ENCODE data around the gene TUB. TPM values are rescaled to one million over a fixed set of nuclear protein-coding genes. Genes with fewer than 3 reads are reported as not detected.

Gene TUB
- total and polyA plus RNA-seq, 2 of the 13 experiments (the other 11 are each of a cell fraction or from before 2014, with no cell fraction given): 4.3 to 5.6 TPM

DNA sequence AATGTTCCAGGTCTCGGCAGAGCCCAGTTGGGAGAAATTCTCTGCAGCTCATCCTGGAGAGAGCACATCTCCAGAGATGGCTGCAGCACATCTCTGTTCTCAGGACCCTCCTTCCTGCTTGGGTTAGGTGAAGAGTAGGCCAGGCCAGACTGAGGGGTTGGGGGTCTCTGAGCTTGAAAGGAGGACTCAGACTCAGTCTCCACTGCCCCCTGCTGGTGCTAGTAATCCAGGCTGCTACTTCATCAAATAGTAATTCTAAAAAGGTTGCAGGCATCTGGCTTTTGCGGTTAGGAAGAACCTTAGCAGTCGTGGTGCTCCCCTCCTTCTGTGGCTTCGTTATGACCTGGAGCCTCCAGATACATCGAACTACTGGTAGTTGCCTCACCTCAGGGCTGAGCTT is 9.7 kb downstream of the TUB start:
- WGBS (ENCODE audit: low lambda C conversion rate): 37% methylated on average over 5 of the region's 5 CpGs
- ATAC-seq (no peak; the same call in 2 of the 3 replicates), FAIRE-seq (peak; percentile 15), DNase-seq (ENCODE audit: low spot score) (peak; percentile 20)
- no peak overlapping the region for H3K4me3 ChIP-seq (replicated peaks in 1 of 3; ENCODE audit: insufficient read depth in 1 of 3, low read depth in 2 of 3, low read length in 3 of 3)
- no peaks in the 10 kb centered on the region for H3K27me3 ChIP-seq (ENCODE audit: control insufficient read depth in 1 of 2, insufficient read depth in 2 of 2, low read length in 2 of 2)
- no TSS peak for BruUV-seq (replicated peaks)
- intact Hi-C loops (cut with micrococcal nuclease; ENCODE audit: unreplicated experiment) (loop anchor here (10.0 kb wide), 1 partner anchor 196 kb away; no protein-coding TSS in a partner anchor), in situ Hi-C loops (cut with HindIII; ENCODE audit: extremely low pct_ligation_motif_present, low pct_unique_long_range_greater_than_20kb) (loop anchor here (10.0 kb wide), 1 partner anchor 86 kb away; no protein-coding TSS in a partner anchor)
- H2AFZ ChIP-seq (ENCODE audit: low read length): no peak overlapping the region
- no peak overlapping the region for H3K9ac ChIP-seq (ENCODE audit: insufficient read depth, low read depth, low read length)
- H3K79me2 ChIP-seq (ENCODE audit: insufficient read depth, low read length): no peaks in the 10 kb centered on the region
- peaks cover 0 to 3% of the 10 kb centered on the region in 2 experiments; a peak in 2 of 5 replicates for H3K36me3 ChIP-seq (replicated peaks in 1 of 2; ENCODE audit: control insufficient read depth in 1 of 2, insufficient read depth in 2 of 2, low read length in 2 of 2)
- ChIA-PET CTCF (ENCODE audit: low intra/inter-chr PET ratio, low total read pairs) (interaction anchor here (1.9 to 2.6 kb wide), 2 partner anchors 57 to 84 kb away, joined by 7 to 20 read pairs; no protein-coding TSS in a partner anchor), POLR2A (no interaction called here)
- H3K4me1 ChIP-seq (ENCODE audit: insufficient read depth, low read length): no peaks in the 10 kb centered on the region
- no peak for TF ChIP-seq ZC3H4 (CRISPR knock-in tag; IDR thresholded peaks at IDR 0.05; ENCODE audit: borderline replicate concordance)
- TF ChIP-seq ISL2 (CRISPR knock-in tag; IDR thresholded peaks at IDR 0.05): no peak
- TF ChIP-seq ZSCAN9 (CRISPR knock-in tag; IDR thresholded peaks at IDR 0.05; ENCODE audit: borderline replicate concordance): no peak
- no peak for TF ChIP-seq ZFP36L2 (CRISPR knock-in tag; IDR thresholded peaks at IDR 0.05)
- no peak for TF ChIP-seq ZNF343 (CRISPR knock-in tag; IDR thresholded peaks at IDR 0.05)
- TF ChIP-seq, protein P1, sequence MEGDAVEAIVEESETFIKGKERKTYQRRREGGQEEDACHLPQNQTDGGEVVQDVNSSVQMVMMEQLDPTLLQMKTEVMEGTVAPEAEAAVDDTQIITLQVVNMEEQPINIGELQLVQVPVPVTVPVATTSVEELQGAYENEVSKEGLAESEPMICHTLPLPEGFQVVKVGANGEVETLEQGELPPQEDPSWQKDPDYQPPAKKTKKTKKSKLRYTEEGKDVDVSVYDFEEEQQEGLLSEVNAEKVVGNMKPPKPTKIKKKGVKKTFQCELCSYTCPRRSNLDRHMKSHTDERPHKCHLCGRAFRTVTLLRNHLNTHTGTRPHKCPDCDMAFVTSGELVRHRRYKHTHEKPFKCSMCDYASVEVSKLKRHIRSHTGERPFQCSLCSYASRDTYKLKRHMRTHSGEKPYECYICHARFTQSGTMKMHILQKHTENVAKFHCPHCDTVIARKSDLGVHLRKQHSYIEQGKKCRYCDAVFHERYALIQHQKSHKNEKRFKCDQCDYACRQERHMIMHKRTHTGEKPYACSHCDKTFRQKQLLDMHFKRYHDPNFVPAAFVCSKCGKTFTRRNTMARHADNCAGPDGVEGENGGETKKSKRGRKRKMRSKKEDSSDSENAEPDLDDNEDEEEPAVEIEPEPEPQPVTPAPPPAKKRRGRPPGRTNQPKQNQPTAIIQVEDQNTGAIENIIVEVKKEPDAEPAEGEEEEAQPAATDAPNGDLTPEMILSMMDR (CRISPR knock-in tag; IDR thresholded peaks at IDR 0.05): peak; percentile 61
- TF ChIP-seq ZNF788 (CRISPR knock-in tag; IDR thresholded peaks at IDR 0.05; ENCODE audit: borderline replicate concordance): no peak
- TF ChIP-seq, protein P2, sequence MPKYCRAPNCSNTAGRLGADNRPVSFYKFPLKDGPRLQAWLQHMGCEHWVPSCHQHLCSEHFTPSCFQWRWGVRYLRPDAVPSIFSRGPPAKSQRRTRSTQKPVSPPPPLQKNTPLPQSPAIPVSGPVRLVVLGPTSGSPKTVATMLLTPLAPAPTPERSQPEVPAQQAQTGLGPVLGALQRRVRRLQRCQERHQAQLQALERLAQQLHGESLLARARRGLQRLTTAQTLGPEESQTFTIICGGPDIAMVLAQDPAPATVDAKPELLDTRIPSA (CRISPR knock-in tag; IDR thresholded peaks at IDR 0.05; ENCODE audit: borderline replicate concordance): no peak
- TF ChIP-seq SMC3 (IDR thresholded peaks at IDR 0.05; ENCODE audit: low read length): peak; percentile 52
- peak; percentile 56 for TF ChIP-seq STAG1 (CRISPR knock-in tag; IDR thresholded peaks at IDR 0.05)
- TF ChIP-seq ZEB1 (IDR thresholded peaks at IDR 0.05; ENCODE audit: insufficient replicate concordance, low read depth): no peak
- TF ChIP-seq, protein P3, sequence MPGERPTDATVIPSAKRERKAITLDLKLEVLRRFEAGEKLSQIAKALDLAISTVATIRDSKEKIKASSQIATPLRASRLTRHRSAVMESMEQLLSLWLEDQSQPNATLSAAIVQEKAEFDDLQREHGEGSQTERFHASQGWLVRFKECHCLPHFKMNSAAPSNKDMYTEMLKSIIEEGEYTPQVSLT (CRISPR knock-in tag; IDR thresholded peaks at IDR 0.05; ENCODE audit: borderline replicate concordance, low read depth): no peak
- TF ChIP-seq, protein P4, sequence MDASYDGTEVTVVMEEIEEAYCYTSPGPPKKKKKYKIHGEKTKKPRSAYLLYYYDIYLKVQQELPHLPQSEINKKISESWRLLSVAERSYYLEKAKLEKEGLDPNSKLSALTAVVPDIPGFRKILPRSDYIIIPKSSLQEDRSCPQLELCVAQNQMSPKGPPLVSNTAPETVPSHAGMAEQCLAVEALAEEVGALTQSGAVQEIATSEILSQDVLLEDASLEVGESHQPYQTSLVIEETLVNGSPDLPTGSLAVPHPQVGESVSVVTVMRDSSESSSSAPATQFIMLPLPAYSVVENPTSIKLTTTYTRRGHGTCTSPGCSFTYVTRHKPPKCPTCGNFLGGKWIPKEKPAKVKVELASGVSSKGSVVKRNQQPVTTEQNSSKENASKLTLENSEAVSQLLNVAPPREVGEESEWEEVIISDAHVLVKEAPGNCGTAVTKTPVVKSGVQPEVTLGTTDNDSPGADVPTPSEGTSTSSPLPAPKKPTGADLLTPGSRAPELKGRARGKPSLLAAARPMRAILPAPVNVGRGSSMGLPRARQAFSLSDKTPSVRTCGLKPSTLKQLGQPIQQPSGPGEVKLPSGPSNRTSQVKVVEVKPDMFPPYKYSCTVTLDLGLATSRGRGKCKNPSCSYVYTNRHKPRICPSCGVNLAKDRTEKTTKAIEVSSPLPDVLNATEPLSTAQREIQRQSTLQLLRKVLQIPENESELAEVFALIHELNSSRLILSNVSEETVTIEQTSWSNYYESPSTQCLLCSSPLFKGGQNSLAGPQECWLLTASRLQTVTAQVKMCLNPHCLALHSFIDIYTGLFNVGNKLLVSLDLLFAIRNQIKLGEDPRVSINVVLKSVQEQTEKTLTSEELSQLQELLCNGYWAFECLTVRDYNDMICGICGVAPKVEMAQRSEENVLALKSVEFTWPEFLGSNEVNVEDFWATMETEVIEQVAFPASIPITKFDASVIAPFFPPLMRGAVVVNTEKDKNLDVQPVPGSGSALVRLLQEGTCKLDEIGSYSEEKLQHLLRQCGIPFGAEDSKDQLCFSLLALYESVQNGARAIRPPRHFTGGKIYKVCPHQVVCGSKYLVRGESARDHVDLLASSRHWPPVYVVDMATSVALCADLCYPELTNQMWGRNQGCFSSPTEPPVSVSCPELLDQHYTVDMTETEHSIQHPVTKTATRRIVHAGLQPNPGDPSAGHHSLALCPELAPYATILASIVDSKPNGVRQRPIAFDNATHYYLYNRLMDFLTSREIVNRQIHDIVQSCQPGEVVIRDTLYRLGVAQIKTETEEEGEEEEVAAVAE (CRISPR knock-in tag; IDR thresholded peaks at IDR 0.05; ENCODE audit: borderline replicate concordance): no peak
- H3K9me3 ChIP-seq (ENCODE audit: low read length): no peaks in the 10 kb centered on the region
- H4K20me1 ChIP-seq (ENCODE audit: insufficient read depth, low read length): no peaks in the 10 kb centered on the region
- H3K27ac ChIP-seq (ENCODE audit: extremely low read length, insufficient read depth, low read length): no peak overlapping the region
- H3K4me2 ChIP-seq (ENCODE audit: low read depth, low read length): no peak overlapping the region

Measured in HepG2 (cell line).